Measurements from ENCODE around the gene ATP5PO. TPM values are rescaled to one million over a fixed set of nuclear protein-coding genes. Genes with fewer than 3 reads are reported as not detected.
A peak's percentile ranks its signal among the peaks of the same experiment; 100 is the strongest.

ATP5PO gene
- total and polyA plus RNA-seq, 2 experiments from 2014 or later: 215 to 354 TPM

- Histone ChIP-seq H3K4me3 (no peak overlapping the region), H2AFZ (no peak overlapping the region), H3K4me1 (ENCODE audit: insufficient read depth) (peaks cover 13% of the 10 kb centered on the region), H3K36me3 (replicated peaks; ENCODE audit: insufficient read depth, low read depth) (no peaks in the 10 kb centered on the region), H3K9me2 (replicated peaks; ENCODE audit: insufficient read depth) (no peaks in the 10 kb centered on the region), H4K20me1 (ENCODE audit: insufficient read depth, poor library complexity, severe bottlenecking) (no peaks in the 10 kb centered on the region), H3K9me3 (ENCODE audit: low read depth) (no peaks in the 10 kb centered on the region), H3K4me2 (no peak overlapping the region), H3K79me2 (no peaks in the 10 kb centered on the region), H3K27me3 (no peaks in the 10 kb centered on the region), H3K27ac (no peak overlapping the region)
- DNase-seq (ENCODE audit: low spot score): no peak
- 94% methylated on average over 6 of the region's 6 CpGs for WGBS (ENCODE audit: low lambda C conversion rate, missing lambda C conversion rate)
- TF ChIP-seq EZH2 (IDR thresholded peaks at IDR 0.05; ENCODE audit: borderline replicate concordance) (no peak), CTCF (IDR thresholded peaks at IDR 0.05; ENCODE audit: poor library complexity) (no peak), EZH2phosphoT487 (IDR thresholded peaks at IDR 0.05; ENCODE audit: low read depth, severe bottlenecking, unreplicated experiment) (no peak)
Measured at GRCh38 chr21:33896691-33897090, 18.9 kb downstream of the ATP5PO start.

- Histone ChIP-seq H2AFZ (peak overlapping the region; percentile 46), H4K20me1 (ENCODE audit: insufficient read depth, poor library complexity, severe bottlenecking) (no peaks in the 10 kb centered on the region), H3K4me2 (peak overlapping the region; percentile 79), H3K27me3 (no peaks in the 10 kb centered on the region), H3K4me1 (ENCODE audit: insufficient read depth) (peaks cover 13% of the 10 kb centered on the region), H3K9me2 (replicated peaks; ENCODE audit: insufficient read depth) (no peaks in the 10 kb centered on the region), H3K4me3 (no peak overlapping the region), H3K36me3 (replicated peaks; ENCODE audit: insufficient read depth, low read depth) (no peaks in the 10 kb centered on the region), H3K79me2 (no peaks in the 10 kb centered on the region), H3K9me3 (ENCODE audit: low read depth) (no peaks in the 10 kb centered on the region), H3K27ac (no peak overlapping the region)
- over 99% methylated on average over 28 of the region's 28 CpGs for WGBS (ENCODE audit: low lambda C conversion rate, missing lambda C conversion rate)
- DNase-seq (ENCODE audit: low spot score): no peak
- no peak for TF ChIP-seq EZH2phosphoT487 (IDR thresholded peaks at IDR 0.05; ENCODE audit: low read depth, severe bottlenecking, unreplicated experiment)
- TF ChIP-seq CTCF (IDR thresholded peaks at IDR 0.05; ENCODE audit: poor library complexity): no peak
- no peak for TF ChIP-seq EZH2 (IDR thresholded peaks at IDR 0.05; ENCODE audit: borderline replicate concordance)
Measured at GRCh38 chr21:33895356-33895755, 20.2 kb downstream of the ATP5PO start.

- peak; percentile 91 for DNase-seq (ENCODE audit: low spot score)
- H3K4me2 ChIP-seq: peak overlapping the region; percentile 79
- TF ChIP-seq EZH2 (IDR thresholded peaks at IDR 0.05; ENCODE audit: borderline replicate concordance): no peak
- TF ChIP-seq CTCF (IDR thresholded peaks at IDR 0.05; ENCODE audit: poor library complexity): peak; percentile 86
- TF ChIP-seq EZH2phosphoT487 (IDR thresholded peaks at IDR 0.05; ENCODE audit: low read depth, severe bottlenecking, unreplicated experiment): no peak
- WGBS (ENCODE audit: low lambda C conversion rate, missing lambda C conversion rate): 8% methylated on average over 20 of the region's 20 CpGs
- H3K27me3 ChIP-seq: no peaks in the 10 kb centered on the region
- H3K9me3 ChIP-seq (ENCODE audit: low read depth): no peaks in the 10 kb centered on the region
- peak overlapping the region; percentile 46 for H3K27ac ChIP-seq
- H3K4me1 ChIP-seq (ENCODE audit: insufficient read depth): peaks cover 13% of the 10 kb centered on the region
- H3K36me3 ChIP-seq (replicated peaks; ENCODE audit: insufficient read depth, low read depth): no peaks in the 10 kb centered on the region
- no peaks in the 10 kb centered on the region for H3K79me2 ChIP-seq
- no peaks in the 10 kb centered on the region for H4K20me1 ChIP-seq (ENCODE audit: insufficient read depth, poor library complexity, severe bottlenecking)
- H3K9me2 ChIP-seq (replicated peaks; ENCODE audit: insufficient read depth): no peaks in the 10 kb centered on the region
- peak overlapping the region; percentile 84 for H2AFZ ChIP-seq
- H3K4me3 ChIP-seq: peak overlapping the region; percentile 7
Measured at GRCh38 chr21:33894736-33895288, 20.8 kb downstream of the ATP5PO start.

Data from hepatocyte (in vitro differentiated cells).